ENCODE measurements around the gene ABLIM1.

The ABLIM1 gene

DNA sequence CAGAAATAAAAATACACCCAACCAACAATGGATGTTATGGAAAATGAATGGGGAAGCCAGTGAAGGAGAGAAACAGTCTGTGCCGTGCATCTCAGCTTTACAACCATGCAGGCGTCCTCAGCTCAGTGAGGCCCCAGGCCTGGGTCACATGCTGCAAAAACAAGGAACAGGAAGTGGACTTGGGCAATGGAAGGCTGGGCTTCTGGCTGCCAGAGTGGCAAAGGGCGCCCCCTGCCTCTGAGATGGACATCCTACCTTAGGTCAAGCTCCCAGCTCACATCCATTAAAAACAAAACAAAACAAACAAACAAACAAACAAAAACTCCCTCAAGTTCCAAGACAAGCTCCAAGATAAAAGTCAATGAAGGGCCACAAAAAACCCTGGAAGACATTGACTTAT lies 199.1 kb downstream of the ABLIM1 start:
- DNase-seq (ENCODE audit: low read depth, low spot score) = no peak

DNA sequence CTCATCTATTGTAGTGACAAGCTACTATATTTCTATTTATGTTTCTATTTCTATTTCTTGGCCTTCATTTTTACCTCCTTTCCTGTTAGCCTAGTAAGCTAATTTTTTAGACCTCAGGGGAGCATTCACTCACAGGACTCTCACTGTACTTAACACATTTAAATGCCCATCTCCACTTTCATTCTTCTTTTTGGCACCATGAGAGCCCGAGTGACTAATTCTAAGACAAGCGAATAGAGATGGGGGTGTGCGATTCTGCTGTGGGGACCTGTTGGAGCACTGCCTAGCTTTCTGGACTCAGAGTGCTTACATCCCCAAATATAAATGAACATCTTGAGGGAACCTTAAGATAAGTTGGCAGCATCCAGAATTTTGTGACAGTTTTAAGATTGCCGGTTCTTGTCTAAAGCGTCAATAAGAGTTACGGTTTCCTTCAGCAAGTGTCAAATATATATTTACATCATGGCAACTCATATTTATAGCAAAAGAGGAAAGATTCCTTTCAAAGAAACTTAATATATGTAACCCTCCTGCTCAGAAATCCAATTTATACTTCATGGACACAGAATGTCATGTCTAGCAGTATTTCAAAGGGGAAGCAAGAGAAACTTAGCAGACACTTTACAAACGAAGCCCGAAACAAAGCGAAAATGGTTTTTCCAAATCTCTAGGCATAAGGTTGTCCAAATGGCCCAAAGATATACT lies 199.7 kb downstream of the ABLIM1 start:
- DNase-seq (ENCODE audit: low read depth, low spot score) = no peak

DNA sequence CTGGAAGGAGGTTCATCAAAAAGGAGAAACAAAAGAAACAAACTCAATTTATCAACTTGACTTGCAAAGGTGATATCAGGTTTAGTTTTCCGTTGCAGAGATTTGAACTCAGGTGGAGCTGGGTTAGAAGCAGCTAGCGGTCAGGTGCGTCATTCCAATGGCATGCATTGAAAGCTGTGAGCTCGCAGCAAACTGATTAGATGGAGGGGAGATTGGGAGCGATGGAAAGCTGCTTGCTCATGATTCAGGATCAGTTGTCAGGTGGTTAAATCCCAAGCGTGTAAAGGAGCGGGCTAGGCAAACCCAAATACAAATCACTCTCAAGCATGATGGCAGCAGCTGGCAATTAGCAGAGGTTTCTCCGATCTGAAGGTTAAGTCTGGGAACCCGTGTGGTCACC lies 204.5 kb downstream of the ABLIM1 start:
- no peak for DNase-seq (ENCODE audit: low read depth, low spot score)

DNA sequence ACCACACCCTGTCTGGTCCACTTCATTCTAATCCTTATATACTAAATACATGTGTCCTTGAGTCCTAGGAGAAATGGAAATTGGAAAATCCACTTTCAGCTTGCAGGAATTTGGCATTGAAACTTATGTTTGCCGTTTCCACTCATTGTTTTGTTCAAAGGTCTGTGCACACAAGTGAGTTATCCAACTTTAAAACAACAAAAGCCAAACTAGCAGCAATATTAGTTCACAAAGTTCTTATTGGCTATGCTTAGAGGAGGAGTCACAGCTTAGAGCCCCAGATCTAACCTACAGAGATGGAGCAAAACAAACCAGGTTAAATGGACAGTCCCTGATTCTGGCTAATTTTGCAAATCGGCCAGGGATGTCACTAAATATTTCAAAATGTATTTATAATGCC lies 209.2 kb downstream of the ABLIM1 start:
- no peak for DNase-seq (ENCODE audit: low read depth, low spot score)

DNA sequence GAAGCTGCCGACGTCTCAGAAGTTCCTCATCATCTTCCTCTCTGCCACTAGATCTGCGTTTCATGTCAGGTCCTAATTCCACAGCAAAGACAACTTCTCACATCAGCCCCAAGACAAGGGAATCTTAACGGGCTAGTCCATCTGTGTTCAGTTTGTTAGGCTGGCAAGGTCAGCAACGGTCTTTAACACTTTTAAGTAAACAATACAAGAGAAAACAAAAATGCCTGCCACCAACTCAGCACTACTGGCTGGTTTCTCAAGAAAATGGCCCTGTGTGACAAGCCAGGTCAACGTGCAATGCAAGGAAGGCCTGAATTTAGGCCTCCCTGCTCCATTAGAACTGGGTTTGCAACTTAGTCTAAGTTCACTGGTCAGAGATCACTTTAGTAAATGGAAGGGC lies 212.7 kb downstream of the ABLIM1 start:
- DNase-seq (ENCODE audit: low read depth, low spot score) = no peak

DNA sequence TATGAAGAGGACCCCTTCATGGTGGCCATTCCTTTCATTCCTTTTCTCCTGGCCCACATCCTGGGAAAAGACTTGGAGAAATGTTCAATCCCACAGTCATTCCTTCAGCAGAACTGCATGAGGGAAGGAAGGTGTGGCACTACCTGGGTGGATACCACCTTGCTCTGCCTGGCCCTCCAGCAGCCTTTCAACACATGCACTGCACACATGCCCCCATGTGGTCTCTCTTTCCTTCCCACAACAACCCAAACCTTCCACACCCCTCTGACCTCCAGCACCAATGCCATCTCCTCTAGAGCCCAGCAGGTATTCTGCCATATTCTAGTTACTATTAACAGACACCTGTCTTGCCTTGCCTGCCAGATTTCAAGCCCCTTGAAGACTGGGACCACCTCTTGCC lies 213.3 kb downstream of the ABLIM1 start:
- DNase-seq (ENCODE audit: low read depth, low spot score) = no peak

DNA sequence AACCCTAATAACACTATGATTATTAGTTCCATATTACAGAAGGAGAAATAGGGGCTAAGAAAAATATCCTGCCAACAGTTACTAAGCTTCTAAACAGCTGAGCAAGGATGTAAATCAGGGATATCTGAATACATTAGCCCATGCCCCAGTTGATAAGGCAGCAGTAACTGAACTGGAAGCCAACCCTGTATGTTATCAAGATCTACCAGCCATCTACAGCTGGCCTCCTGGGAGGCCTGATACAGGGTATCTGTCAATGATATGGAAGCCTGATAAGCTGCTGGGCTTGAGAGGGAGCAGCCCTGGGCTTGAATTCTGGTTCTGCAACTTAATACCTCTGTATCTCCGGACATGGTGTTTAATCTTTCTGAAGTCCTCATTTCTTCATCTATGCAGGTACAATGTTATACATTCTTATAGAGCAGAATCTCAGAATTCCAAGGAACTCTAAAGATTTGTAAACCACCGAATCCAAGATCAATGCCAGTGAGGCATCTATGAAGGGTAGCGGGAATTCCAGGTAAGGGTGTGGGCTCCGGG lies 215.9 kb downstream of the ABLIM1 start:
- DNase-seq (ENCODE audit: low read depth, low spot score) = no peak

DNA sequence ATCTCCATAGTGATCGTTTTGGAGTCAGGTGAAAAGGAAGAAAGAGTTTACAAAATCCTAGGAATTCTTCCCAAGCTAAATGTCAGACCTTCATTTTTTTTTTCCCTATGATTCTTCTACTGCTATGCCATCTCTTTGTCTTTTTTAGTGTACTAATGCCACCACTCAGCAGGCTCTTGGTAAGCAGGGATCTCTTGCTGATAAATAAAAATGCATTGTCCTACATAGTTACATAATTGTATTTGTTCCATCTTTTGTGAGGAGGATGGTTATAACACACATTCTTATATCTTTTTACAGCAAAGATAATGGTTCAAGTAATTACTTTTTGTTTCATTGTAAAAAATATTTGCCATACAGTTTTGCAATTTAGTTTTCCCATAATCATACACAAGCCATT lies 217.0 kb downstream of the ABLIM1 start:
- DNase-seq (ENCODE audit: low read depth, low spot score) = no peak

DNA sequence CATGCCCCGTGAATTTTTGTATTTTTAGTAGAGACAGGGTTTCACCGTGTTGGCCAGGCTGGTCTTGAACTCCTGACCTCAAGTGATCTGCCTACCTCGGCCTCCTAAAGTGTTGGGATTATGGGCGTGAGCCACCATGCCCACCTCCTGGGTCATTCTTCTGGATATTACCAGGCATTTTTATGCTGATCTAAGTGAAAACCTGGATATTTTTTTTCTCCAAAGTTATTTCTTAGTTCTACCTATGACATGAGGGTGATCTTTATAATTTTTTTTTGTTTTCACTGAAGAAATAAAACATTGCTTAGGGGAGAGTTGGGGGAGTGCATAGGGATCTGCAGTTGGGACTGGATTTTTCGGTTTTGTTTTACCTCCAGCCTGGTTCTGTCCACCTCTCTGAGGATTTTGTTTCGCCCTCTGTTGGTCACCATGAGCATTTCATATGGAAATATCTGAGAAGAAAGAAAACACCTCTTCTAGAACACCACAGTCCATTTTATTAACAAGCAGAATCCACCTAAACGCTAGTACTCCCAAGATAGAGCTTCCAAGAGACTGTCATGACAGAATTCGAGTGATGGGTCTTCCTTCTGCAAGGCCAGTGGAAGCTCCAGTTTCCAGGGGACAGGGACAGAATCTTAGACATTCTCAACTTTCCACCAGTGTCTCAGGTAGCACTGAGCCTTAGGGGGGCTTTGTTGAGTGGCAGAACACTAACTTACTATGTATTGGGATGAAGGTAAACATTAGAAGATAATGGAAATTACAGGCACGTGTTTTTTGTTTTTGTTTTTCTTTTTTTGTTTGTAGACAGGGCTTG lies 220.4 kb downstream of the ABLIM1 start:
- no peak for DNase-seq (ENCODE audit: low read depth, low spot score)

DNA sequence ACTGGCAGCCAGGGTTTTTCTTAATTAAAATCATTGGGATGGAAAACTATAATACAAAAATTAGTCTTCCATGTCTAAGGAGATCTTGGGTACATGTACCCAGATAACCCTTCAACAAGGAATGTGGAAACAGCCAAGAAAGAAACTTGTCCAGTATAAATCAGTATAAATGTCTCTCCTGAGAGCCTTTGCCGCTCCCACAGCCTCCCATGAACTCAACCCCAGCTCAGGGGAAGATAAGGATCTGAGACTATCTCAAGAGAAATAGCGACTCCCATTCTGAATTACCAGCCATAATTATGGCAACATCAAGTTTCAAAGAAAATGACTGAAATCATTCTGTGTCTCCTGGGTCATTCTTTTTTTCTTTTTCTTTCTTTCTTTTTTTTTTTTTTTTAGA lies 221.1 kb downstream of the ABLIM1 start:
- DNase-seq (ENCODE audit: low read depth, low spot score) = no peak

DNA sequence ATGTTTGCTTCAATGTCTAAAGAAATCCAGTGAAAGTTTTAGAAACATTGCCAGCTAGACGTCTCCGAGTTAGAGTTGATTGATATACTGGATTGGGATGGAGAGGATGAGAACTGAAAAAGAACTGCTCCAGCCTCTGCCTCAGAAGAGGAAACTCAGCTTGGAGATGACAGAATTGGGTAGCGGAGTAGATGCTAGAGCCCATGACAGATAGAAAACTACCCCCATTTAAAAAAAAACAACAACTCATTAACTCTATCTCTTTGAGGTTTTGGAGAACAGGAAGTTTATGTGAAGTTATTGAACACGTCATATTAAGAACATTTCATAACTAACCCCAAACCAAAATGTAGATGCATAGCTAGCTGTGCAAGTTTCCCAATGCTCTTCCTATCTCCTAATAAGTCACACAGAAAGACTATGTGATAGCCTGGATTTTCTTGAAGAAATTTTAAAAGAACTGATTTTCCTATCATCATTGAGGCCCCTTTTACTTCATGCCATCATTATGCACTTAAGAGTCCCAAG lies 225.4 kb downstream of the ABLIM1 start:
- DNase-seq (ENCODE audit: low read depth, low spot score) = no peak

DNA sequence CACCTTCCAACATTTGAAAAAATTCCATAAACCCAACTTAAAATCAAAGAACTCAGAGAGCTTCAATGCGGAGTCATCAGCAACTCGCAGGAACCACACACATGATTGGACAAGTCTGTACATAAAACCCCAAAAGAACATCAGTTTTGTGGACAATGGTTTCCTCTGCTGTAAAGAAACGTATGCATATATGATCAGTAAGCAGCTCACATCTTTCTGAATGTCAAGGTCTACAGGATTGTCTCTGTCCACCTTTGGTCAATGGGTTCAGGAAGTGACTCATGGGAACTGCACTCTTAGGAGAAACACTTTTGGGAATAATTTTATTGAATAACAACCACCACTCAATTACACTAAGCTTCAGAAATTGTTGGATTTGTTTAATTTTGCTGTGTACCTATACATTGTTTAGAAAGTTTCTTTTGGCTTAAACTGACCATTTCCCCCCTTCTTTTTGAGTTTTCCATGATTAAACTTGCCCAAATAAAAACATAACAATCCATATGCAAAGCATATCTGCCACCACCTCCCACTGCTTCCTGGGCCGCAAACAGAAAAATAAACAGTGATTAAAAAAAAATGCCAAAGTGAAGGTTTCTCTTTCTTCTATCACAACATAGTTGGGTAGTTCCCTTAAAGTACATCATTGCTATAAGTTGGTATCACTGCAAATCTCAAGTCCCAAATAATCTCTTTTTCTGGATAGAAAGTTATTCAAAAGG lies 226.5 kb downstream of the ABLIM1 start:
- DNase-seq (ENCODE audit: low read depth, low spot score) = no peak

DNA sequence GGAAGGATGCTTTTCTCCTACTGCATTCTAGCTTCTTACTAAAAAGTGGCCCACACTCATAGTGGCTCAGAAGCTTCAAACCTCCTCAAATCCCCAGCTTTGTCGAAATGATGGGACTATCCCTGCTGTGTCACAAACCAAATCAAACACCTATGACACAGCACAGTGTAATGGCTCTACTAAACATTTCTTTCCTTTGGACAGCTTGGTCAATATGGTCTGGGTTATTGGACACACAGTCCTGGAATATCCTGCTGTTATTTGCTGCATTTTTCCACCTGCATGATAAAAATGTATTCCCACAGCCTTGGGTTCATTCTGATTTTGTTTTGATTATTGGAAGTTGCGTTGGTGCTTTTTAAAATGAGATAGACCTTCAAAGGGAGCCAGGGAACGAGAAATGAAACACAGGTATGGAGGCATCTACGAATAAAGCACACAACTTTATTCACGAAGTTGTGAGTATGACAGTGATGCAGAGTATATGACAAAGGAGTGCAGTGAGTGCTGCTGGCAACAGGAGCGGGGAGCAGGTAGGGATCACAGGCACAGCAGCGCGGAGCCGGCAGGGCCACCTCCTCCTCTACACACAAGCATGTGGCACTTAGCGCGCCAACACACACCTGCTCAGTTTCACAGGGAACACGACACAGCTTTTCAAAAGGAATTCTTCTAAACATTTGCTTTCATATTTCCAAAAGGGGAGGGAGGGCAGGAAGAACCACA lies 227.2 kb downstream of the ABLIM1 start:
- DNase-seq (ENCODE audit: low read depth, low spot score) = no peak

DNA sequence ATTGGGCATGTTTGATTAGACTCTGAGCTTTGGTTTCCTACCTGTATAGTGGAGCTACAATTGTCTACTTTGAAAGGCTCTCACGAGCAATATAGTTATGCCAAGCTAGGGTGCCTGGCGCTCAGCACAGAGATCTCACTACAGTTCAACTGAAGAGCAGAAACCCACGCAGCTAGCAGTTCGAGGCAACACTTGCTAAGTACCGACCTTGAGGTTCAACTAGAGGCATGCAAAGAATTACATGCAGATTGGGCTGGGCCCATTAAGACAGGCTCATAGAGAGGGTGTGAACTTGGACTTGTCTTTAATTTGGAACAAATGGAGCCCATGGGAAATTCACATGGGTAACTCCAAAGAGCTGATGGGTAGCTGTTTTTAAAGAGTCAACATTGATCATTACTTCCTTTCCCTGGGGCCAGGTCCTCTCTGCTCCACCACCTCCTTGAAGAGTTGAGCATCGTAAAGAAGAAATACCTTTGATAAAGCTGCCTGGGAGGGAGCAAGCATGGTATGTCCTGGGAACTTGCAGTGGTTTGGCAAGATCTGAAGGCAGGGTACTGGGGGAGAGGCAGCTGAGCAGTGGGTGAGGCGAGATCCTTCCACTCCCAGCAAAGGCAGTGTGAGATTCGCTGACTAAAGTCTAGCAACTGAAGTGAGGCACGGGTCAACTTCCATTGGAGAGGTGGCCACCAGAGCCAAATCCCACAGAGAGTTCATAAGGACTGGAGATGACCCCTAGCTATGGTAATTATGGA lies 228.3 kb downstream of the ABLIM1 start:
- no peak for DNase-seq (ENCODE audit: low read depth, low spot score)

DNA sequence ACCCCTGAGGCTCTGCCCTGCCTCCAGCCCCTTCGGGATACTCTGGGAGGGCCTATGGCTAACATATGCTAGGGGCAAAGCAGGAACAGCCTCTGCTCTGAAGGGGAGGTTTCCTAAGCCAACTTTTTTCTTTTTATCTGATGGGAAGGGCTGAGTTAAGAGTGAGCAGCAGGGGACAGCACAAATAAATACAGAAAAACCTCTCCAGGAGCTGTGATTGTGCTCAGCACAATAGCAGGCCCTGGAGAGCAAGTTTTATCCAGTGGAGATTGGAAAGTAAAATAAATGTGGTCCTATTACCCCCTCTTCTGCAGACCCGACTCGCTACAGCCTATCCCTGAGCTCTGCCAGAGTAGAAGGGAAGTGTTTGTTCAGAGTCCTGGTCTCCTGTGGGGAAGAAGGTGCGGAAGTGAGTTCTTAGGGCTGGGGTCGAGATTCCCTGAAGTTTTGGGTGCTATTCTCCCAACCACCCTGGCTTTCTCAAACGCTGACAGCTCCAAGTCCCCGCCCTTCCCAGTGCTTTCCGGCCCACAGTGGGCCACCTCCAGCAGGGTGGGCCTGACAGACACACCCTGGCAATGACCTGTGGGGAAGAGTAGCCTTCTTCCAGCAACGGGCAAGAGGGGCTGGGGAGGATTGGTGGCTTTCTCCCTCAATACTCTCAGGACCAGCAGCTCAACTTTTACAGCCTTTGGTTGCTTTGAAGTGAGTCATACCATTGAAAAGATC lies 230.8 kb downstream of the ABLIM1 start:
- peak; percentile 56 for DNase-seq (ENCODE audit: low read depth, low spot score)

DNA sequence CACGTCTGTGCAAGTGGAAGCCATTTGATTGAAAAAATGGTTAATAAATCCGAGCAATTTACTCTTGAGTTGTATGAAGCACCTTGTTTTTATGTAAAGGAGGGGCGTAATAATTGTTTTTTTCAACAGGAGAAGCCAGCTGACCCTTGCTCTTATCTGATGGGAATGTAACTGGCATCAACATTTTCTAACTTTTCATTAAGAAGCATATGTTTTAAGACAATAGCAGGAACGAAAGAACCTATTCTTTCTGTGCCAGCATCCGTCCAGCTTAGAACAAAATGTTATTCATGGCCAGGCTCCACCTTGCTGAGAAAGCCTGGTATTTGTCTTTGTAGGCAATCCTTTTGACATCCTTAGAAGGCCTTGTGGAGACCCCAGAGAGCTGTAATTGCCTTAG lies 231.6 kb downstream of the ABLIM1 start:
- DNase-seq (ENCODE audit: low read depth, low spot score) = no peak

DNA sequence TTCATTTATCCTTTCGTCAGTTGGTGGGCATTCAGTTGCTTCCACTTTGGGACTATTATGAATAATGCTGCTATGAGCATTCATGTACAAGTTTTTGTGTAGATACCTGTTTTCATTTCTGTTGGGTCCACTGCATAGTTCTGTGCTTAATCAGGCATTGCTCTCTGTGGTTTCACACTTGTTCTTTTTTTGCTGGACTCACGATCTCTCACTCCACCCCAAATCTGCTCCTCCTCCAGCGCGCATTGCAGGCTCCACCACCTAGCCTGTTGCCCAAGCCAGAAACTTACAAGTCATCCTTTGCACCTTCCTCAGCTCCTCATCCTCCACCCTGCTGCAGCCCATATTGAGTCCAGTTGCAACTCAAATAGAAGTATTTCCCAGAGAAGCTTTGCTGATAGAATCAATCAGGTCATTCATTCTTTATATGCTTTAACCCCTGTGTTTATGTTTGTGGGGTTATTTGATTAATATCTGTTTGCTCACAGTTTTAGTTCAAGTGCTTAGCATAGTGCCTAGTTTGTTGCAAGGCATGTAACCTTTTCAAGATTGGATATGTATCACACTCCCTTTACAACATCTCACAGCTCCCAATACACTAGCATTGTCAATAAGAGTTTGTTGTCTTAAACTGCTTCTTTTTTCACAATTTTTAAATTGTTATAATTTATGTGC lies 237.1 kb downstream of the ABLIM1 start:
- DNase-seq (ENCODE audit: low read depth, low spot score) = no peak

DNA sequence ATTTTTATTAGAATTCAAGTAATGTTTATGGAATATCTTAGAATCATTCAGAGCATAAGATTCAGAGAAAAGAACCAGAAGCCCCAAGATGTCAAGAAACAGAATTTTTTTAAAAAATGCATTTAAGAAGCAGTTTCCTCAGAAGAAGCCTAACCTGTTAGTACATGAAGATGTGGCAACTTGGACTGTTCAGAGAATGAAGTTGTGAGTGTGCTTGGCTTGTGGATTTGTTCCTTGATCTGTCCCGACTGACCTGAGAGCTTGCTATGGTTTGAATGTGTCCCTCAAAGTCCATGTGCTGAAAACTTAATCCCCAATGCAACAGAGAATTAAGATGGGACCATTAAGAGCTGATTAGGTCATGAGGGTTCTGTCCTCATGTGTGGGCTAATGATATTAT lies 240.0 kb downstream of the ABLIM1 start:
- DNase-seq (ENCODE audit: low read depth, low spot score) = no peak
